Non-pigmented ciliary epithelial cell (primary cell): ENCODE results near the gene PTCRA.
A peak's percentile ranks its signal among the peaks of the same experiment; 100 is the strongest.

Source experiments
- DNase-seq: peaks from one replicate; pipeline ENCODE4 v3.0.0-alpha.2; 2010; ENCODE audit warnings: low read depth

The PTCRA gene

GRCh38 chr6:42904467-42904866, 11.4 kb upstream of the PTCRA start:
- no peak for DNase-seq

DNA sequence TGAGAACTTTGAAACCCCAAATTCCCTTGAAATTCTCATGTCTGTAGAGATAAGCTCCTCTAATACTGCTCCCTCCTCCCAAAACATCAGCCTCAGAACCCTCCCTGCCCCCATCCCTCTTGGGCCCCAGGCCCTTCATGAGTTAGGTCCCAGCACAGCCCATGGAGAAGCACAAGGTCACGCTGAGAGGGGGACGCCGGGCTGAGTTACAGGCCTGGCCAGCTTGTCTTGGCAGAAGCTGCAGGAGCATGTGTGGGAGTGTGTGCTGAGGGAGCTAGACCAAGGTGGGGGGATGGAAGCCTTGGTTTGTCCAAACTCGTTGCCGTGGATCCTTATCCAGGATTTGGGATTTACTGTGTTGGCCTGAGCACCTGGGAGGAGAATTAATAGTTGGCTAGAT, 8.5 kb upstream of the PTCRA start:
- DNase-seq: no peak

- DNase-seq: no peak
Measured at GRCh38 chr6:42909835-42910234, 6.0 kb upstream of the PTCRA start.

GRCh38 chr6:42911171-42912021, 4.5 kb upstream of the PTCRA start:
- no peak for DNase-seq

- no peak for DNase-seq
Measured at GRCh38 chr6:42914546-42914945, 1.3 kb upstream of the PTCRA start.

DNA sequence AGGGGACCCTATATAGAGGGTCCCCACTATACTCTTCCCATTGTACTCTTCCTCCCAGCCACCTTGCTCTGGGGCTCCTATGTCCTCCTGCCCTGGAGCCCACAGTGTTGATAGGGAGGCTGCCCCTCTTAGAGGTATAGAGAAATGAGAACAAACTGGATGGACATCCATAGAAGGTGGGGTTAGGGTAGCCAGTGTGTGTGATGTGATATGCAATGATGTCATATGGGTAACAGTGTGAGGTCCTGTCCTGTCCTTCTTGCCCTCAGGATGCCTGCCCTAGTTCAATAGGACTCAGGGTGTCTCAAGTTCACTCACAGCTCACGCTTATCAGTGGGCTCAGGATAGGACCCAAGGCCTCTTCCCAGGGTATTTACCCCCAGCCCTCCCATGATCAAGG, 435 bp downstream of the PTCRA start:
- no peak for DNase-seq

- no peak for DNase-seq
Measured at GRCh38 chr6:42921801-42922200, 5.9 kb downstream of the PTCRA start.

GRCh38 chr6:42923666-42924065, 7.8 kb downstream of the PTCRA start:
- DNase-seq: no peak

- no peak for DNase-seq
Measured at GRCh38 chr6:42925248-42925857, 9.5 kb downstream of the PTCRA start.

GRCh38 chr6:42928986-42929820, 13.3 kb downstream of the PTCRA start, which contains the start of gene CNPY3:
CNPY3 (plus strand) TSS chr6:42929480; CDS start chr6:42929571, 91 bp downstream.
- DNase-seq: peak; percentile 87

DNA sequence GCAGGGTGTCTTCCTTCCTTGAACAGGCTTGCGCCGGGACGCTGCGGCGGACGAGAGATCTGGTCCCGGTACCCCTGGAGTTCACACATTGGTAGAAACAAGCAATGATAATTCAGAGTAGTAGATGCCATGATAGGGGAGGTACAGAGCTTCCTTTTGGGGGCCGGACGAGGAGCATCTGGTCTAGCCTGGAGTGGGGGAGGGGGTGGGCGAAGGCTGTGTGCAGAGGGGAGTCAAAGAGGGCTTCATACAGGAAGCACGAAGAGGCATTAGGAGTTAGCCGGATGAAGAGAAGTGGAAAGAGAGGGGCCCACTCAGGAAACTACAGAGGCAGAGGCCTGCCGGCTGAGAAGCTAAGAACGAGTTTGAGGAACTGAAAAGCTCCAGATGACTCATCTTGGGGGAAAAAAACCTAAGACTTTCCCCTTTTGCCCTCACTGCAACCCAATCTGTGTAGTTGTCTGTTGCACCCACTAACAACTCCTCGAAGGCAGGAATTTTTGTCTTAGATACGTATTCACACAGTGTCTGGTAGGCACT, 14.0 kb downstream of the PTCRA start:
- DNase-seq: peak; percentile 51

DNA sequence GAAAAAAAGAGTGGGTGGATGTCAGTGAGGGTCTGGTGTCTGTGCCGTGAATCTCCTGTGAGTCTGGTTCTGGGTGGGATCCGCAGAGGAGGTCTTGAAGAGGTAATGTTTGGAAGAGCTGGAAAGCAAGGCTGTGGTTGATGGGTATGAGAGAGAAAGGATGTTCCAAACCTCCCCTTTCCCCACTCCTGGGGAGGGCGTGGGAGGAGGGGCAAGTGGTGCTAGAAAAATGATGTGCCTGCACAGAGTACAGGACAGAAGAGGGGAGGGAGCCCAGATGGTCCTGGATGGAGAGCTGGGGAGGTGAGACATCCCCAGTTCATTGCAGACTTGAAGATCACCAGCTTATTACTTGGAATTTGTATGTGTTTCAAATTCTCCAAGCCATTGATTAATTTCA, 16.6 kb downstream of the PTCRA start:
- DNase-seq: no peak

DNA sequence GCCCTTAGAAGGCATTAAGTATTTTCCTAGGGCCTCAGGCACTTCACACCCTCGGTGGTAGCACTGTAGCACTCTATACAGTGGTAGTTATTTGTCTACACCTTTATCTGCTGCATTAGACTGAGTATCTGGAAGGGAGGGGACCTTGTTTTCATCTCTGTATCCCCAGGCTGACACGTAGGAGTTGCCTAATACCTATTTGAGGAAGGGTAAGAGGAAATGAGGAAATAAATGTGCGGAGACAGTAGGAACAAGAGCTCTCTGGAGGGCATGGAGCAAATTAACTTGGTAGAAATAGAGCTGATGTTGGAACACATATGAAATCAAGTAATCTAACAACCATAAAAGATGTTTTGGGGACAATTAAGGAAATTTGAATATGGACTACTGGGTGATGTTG, 17.4 kb downstream of the PTCRA start:
- DNase-seq: no peak

DNA sequence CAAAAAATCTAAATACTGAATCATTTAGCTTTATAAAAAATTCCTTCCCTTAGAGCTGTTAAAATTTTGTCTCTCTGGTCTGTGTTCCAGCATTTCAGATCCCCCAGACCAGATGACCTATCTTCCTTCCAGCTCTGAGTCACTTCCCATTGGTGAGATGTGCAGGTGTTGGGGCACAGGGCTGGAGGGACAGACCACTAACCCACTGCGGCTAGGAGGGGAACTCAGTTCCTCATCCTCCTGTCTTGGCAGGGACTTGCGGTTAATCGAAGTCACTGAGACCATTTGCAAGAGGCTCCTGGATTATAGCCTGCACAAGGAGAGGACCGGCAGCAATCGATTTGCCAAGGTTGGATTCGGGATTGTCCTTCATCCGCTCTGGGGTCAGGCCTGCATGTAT, 19.5 kb downstream of the PTCRA start:
- DNase-seq: no peak

GRCh38 chr6:42936398-42936797, 20.5 kb downstream of the PTCRA start:
- DNase-seq: no peak

DNA sequence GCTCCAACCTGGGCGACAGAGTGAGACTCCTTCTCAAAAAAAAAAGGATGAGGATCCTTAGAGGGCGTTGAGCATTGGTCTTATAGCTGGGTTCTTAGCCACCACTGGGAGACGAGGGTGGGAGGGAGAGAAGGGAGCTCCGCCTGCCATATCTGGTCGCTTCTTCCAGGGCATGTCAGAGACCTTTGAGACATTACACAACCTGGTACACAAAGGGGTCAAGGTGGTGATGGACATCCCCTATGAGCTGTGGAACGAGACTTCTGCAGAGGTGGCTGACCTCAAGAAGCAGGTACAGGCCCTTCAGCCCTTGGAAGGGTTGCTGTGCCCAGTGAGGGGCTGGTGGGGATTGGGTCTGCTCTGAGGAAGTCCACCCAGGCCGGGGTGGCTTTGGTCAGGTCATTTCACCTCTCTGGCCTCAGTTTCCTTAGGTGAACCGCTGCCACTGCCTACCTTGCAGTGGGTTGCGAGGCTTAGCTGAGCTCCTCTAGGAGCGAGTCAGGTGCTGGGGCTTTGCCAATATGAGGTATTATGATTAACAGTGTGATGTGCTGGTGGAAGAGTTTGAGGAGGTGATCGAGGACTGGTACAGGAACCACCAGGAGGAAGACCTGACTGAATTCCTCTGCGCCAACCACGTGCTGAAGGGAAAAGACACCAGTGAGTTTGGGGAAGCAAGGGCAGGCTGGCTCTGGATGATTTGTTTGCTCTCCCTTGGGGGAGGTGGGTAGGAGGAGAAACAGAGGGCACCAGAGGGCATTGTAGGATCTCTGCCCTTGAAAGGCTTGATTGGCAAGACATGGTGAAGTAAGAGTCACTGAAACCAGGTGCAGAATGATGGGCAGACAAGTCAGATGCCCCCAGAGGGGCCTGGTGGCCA, 21.9 kb downstream of the PTCRA start:
- no peak for DNase-seq

DNA sequence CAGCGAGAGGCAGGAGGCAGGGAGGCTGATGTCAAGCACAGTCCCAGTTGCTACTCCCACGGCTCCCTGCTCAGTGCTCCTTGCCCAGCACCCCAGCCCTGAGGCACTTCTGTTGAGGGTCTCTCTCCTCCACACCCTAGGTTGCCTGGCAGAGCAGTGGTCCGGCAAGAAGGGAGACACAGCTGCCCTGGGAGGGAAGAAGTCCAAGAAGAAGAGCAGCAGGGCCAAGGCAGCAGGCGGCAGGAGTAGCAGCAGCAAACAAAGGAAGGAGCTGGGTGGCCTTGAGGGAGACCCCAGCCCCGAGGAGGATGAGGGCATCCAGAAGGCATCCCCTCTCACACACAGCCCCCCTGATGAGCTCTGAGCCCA, 22.6 kb downstream of the PTCRA start:
- no peak for DNase-seq

GRCh38 chr6:42938987-42939809, 23.3 kb downstream of the PTCRA start:
- no peak for DNase-seq

DNA sequence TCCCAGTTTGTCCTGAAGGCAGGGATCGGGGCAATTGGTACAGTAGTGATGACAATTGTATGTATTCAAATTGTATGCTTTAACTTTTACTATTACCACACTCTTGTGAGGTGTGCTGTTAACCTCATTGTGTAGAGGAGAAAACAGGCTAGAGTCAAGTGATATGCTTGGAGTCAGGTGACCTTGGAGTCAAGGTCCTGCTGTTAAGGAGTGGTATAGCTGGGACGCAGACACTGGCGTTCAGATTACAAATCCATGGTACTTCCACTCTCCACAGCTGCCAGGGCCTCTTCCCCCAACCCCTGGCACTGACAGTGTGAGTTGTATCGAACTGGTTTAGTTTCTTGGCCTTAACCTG, 23.9 kb downstream of the PTCRA start:
- DNase-seq: no peak

DNA sequence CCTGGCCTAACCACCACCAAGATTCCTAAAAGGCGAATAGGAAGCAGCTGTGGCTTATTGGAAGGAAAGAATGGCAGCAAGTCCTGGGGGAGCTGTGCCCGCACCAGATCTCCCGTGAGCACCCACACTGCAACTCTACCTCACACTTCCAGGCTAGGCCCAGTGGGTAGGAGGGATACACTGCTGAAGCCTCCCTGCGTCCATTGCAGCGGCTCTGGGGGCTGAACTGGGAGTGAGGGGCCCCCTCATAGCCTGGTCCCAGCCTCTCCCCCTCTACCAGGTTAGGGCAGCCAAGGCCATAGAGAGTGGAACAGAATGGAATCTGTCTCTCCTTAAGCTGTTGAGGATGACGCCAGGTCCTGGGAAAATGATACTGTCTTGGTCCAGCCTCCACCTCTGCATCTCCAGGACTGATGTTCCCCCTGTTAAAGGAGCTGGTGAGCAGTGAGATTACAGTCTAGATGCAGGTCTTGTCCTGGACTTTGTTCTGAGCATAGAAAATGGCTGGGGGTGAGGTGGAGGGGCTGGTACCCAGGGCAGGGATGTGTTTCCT, 24.7 kb downstream of the PTCRA start:
- no peak for DNase-seq
